Head of caudate nucleus (tissue), 42 donors: Measurements from ENCODE around the gene CLDN14.
A peak's percentile ranks its signal among the peaks of the same experiment; 100 is the strongest.

Source experiments
- DNase-seq, 42 donors: peaks; one replicate each; pipeline versions ENCODE4 v3.0.0 to v3.0.0-alpha.2; 2020 to 2021; ENCODE audit warnings: mixed read lengths in 7 of 42
- intact Hi-C: fragments of 100-400 bp; cut with DNase I; formaldehyde crosslinking; loops from one replicate; pipeline ENCODE4 v1.15.0; 2022

CLDN14 gene

GRCh38 chr21:36420571-36421339 lies 59.2 kb downstream of the CLDN14 start:
- intact Hi-C loops = no loop called here
- peak in 1 of 42 donors; percentile 9 for DNase-seq

GRCh38 chr21:36419996-36420395 lies 59.9 kb downstream of the CLDN14 start:
- DNase-seq = peak; percentile 32 to 88 (median 72)
- intact Hi-C loops = no loop called here

GRCh38 chr21:36419241-36419640 lies 60.7 kb downstream of the CLDN14 start:
- no peak for DNase-seq
- intact Hi-C loops = no loop called here

GRCh38 chr21:36415375-36415774 lies 64.5 kb downstream of the CLDN14 start:
- intact Hi-C loops = no loop called here
- no peak for DNase-seq

GRCh38 chr21:36412916-36413315 lies 67.0 kb downstream of the CLDN14 start:
- intact Hi-C loops = no loop called here
- DNase-seq = no peak

- DNase-seq = no peak
- intact Hi-C loops = no loop called here
These were observed 68.6 kb downstream of the CLDN14 start for GRCh38 chr21:36411301-36411700.
